Measurements from ENCODE around the gene GRM4.
A peak's percentile ranks its signal among the peaks of the same experiment; 100 is the strongest.
"Not testable (repeated sequence)": the region's sequence is repeated elsewhere in the genome, so short reads cannot be mapped to it uniquely, and the experiment has no call there.

The GRM4 gene

DNA sequence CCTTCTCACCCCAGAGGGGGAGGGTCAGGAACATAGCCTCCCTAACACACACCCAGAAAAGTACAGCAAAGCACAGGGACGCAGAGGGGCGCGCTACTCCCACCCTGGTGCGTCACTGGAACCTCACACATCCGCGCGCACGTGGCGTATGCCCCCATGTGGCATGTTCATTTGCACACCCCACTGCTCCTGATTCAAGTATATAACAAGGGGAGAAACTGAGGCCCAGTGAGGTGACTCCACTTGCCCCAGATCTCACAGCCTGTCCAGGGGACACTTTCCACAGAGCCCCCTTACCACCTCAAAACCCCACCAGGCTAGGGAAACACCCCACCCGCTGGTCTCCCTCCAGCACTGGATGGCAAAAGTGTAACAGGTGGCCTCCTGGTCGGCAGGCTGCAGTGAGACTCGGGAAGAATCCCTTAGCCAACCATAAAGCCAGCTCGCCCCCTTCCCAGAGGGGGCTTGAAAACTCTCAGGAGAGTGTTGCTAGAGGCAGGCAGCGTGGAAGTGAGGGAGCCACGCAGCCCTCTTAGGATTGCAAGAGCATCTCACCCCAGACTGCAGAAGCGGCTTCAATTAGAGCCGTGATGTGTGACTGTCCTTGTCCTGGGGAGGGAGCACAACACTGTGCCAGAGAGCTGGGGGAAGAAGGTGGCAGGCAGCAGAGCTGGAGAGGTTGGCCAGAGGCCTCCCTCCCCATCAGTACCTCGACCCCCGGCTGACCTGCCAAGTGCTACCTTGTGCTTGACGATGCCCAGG, at the start of gene GRM4:
GRM4 (minus strand) TSS at position 67 of the 762 bp plus-strand sequence. CDS start 12,591 bp downstream, outside the sequence.
- DNase-seq, result no peak

DNA sequence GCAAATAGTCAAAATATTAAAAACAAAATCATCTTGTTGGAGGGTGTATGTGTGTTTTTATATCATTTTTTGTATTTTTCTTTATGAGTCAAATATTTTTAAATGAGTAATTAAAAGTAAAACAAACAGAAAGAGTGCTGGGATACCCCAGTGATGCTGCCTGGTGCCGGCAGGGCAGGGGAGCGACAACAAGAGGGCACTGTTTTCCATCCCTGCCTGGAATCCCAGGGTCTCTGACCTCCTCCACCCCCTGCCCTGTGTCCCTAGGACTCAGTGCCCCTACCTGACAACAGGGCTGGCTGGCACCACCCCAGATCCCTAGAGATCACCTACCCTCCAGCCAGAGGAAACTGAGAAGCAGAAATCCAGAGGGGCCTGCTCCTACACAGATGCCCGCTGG, 48.9 kb upstream of the GRM4 start:
- DNase-seq, result no peak

DNA sequence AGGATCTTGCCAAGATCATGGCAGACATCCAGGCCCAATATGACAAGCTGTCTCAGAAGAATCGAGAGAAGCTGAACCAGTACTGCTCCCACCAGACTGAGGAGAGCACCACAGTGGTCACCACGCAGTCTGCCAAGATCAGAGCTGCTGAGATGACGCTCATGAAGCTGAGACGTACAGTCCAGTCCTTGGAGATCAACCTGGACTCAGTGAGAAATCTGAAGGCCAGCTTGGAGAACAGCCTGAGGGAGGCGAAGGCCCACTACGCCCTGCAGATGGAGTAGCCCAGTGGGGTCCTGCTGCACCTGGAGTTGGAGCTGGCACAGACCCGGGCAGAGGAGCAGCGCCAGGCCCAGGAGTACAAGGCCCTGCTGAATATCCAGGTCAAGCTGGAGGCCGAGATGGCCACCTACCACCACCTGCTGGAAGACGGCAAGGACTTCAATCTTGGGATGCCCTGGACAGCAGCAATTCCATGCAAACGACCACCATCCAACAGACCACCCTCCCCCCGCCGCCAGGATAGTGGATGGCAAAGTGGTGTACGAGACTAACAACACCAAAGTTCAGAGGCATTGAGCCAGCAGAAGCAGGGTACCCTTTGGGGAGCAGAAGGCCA, 44.7 kb upstream of the GRM4 start:
- DNase-seq, result no peak

DNA sequence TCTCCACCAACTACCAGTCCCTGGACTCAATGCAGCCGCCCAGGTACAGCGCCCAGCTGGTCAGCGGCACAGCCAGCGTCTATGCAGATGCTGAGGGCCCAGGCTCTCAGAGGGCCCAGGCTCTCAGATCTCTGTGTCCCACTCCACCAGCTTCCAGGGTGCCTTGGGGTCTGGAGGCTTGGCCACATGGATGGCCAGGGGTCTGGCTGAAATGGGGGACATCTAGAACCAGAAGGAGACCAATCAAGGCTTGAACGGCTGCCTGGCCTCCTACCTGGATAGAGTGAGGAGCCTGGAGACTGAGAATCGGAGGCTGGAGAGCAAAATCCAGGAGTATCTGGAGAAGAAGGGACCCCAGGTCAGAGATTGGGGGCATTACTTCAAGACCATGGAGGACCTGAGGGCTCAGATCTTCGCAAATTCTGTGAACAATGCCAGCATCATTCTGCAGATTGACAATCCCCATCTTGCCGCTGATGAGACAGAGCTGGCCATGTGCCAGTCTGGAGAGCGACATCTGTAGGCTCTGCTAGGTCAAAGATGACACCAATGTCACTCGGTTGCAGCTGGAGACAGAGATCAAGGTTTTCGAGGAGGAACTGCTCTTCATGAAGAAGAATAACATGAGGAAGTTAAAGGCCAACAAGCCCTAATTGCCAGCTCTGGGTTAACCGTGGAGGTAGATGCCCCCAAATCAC, 44.1 kb upstream of the GRM4 start:
- peak; percentile 71 to 80 (median 75) for DNase-seq

DNA sequence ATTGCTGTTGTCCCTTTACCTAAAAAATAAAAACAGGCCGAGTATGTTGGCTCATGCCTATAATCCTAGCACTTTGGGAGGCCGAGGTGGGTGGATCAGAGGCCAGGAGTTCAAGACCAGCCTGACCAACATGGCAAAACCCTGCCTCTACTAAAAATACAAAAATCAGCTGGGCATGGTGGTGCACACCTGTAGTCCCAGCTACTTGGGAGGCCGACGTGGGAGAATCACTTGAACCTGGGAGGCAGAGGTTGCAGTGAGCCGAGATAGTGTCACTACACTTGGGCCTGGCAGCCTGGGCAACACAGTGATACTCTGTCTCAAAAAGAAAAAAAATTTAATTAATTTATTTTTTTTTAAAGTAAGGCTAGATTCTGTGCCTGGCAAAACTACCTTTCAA, 38.8 kb upstream of the GRM4 start:
- DNase-seq, result not testable (repeated sequence)

DNA sequence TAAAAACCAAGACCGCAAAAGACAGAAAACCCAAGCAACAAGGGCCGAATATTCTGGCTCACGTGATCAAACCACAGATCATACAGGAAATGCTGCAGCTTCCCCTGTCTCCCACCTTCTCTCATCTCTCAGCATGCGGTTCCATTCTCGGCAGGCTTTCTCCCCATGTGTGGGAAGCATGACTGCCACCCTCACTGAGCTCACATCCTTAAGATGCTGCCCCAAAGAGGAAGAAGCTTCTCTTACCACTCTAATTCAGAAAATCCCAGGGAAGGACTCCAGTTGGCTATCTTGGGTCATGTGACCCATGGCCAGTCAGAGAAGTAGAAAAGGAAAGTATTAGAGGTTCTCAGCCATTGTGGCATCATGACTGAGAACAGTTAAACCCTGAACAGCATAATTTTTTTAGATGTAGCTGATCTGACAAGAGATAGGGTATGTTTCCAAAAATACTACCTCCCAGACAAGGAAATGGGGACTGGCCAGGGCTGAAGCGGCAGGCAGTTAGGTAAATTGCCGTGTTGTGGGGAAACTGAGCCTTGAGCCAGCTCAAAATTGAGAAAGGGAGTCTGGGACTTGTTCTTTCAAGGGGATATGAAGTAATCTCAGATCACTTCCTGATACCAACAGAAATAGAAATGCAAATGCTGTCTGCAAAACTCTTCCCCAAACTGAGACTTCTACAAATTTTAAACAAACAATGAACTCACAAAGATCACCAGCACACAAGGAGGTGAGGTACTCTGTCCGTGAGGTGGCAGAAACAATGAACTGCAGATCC, 37.1 kb upstream of the GRM4 start:
- peak; percentile 89 to 94 (median 94) for DNase-seq

DNA sequence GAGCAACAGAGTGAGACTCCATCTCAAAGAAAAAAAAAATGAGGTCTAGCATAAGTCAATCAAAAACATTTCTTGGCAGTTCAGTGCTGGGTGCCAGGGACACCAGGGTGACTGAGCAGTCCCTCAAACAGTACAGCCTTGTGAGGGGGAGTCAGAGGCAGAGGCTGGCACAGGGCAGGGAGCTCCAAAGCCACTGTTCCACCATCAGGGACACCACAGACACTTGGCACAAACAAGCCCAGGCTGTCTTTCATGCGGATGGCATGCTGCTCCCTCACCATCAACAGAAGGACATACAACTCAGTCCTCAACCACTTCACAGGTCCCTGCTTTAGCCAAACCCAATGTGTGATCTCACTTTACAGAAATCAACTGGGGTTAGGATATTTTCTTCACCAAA, 36.0 kb upstream of the GRM4 start:
- no peak for DNase-seq

DNA sequence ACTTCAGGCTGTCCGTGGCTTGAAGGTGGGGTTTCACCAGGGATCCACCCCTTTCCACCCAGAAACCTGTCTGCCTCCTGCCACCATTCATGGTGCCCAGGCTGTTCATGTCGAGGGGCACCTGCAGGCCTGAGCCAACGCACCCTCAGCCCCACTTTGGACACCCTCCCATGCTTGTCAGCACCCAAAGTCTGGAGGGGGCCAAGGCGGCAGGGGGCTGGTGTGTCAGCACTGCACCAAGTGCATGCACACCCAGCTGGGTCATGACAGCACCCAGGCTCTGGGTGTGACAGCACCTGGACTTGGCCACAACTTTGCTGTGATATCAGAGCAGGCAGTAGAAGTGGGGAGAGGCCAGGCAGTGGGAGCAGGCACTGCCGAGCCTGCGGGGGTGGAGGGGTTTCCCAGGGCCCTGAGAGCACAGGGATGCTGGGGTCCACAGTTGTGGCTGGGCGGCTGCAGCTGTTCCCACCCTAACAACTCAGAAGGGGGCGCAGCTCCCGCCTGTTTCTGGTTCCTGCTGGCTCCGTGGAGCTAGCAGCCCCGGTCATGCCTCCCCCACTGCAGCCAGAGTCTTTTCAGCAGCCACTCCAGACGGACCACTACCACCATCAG, 33.3 kb upstream of the GRM4 start:
- no peak for DNase-seq

DNA sequence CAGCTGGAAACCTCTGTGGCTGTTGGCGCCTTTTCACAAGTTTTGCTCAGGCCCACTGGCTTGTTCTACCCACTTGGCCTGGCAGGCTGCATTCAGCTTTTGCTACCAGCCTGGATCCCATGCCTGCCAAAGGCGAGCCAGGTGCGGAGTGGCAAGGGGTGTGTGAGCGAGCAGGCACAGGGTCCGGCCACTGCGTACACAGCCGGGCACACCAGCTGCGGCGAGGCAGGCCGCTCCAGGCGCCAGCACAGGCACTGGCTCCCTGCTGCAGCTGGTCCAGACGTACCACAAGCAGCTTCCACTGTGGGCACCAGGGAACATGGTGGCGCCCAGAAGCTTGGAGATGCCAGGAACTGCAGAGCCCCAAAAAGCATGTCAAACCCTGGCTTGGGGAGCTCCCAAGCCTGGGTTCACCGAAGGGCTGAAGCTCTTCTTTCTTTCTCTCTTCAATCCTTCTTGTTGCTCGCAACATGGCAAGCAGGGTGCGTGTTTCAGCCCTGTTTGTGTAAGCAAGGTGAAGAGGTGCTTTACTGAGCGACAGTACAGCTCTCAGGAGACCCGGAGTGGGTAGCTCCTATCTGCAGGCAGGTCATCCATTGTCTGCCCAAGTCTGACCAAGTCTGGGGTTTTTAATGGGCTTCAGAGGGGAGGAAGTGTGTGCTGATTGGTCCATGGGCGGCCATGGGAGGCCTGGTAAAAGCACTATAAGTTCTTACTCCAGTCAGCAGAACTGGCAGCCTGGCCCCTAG, 32.6 kb upstream of the GRM4 start:
- DNase-seq, result no peak

DNA sequence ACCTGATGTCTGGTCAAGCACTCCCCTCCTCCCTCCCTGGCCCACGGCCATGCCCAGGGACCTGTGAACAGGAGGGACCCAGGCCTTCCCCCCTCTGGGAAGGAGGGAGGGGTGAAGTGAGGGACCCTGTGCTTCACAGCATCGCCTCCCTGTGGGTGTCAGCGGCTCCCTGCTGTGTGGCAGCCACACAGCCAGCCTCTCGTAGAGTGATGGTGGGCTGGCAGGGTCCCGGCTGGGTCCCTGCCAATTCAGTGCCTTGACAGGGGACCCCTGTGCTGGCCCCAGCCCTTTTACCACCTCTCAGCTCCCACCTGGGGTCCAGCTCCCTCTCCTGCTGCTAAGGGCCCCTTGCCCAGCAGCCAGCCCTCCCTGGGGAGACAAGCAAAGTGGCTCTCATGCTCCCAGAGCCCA, 31.3 kb upstream of the GRM4 start:
- no peak for DNase-seq

DNA sequence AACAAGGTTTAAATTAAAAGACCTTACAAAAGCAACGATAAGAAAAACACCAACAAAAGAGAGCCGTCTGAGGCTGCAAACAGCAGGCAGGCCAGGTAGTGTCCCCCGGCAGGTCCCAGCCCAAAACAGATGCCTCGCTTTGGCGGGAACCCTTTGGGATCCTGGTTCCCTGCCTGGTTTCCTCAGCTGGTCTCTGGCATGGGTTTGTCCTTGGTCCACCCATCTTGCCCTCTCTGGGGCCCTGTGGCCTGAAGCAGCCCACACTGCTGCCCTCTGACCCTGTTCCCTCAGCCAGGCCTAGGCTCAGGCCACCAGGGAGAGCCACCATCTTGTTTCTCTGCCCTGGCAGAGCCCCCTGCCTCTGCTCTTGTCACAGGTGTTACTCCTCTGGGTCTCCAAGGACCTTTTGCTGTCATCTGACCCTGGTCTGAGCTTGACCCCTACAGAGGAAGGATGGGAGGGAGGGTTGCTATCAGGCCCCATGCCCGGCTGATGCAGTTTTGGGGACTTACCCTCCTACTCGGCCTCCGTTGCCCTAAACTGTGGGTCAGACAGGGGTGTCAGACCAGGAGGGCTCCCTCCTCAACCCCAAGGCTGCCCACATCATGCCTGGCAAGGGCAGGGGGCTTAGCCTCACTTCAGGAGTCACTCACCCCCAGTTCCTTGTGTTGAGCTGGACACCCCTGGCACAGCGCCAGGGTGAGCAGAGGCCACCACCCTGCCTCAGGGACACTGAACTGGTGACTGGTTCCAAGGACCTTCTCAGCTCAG, 30.6 kb upstream of the GRM4 start:
- peak in 1 of 3 donors; percentile 35 for DNase-seq

DNA sequence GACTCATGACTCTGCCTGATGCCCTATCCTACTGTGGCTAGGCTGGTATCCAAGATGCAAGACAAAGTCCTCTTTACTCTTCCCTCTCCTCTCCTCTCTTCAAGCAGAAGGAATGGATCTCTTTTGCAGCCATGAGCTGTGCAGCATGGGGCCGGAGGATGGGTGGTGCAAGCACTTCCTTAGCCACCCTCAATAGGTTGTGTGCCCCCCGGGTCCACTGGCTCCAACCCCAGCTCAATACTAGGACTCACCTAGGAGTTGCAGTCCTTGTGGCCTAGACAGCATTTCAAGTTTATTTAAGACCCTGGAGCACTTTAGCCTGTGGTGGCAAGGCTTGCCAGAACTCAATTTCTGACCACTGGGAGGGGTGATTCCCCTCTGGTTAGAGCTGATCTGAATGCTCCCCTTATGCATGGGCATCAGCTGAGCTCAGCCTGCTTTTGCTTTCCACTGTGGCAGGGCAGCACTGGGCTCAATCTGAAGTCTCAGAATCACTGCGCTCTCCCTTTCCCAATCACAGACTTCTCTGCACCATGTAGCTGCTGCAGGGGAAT, 29.0 kb upstream of the GRM4 start:
- no peak for DNase-seq

DNA sequence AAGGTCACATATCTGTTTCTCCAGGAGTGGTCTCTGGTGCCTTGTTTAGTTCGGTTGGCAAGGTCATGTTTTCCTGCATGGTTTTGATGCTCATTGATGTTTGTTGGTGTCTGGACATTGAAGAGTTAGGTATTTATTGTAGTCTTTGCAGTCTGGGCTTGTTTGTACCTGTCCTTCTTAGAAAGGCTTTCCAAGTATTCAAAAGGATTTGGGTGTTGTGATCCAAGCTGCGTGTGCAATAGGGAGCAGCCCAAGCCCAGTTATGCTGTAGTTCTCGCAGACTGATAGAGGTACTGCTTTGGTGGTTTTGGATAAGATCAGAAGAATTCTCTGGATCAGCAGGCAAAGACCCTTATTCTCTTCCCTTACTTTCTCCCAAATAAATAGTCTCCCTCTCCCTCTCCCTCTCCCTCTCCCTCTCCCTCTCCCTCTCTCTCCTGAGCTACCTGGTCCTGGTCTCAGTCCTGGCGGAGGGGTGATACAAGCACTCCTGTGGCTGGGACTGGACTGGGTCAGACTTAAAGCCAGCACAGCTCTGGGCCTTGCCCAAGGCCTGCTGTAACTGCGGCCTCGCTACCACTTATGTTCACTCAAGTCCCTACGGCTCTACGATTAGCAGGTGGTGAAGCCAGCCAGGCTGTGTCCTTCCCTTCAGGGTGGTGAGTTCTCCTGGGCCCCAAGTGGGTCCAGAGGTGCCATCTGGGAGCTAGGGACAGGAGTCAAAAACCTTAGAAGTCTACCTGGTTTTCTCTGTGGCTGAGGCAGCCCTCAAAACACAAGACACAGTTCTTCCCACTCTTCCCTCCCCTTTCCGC, 27.3 kb upstream of the GRM4 start:
- no peak for DNase-seq

DNA sequence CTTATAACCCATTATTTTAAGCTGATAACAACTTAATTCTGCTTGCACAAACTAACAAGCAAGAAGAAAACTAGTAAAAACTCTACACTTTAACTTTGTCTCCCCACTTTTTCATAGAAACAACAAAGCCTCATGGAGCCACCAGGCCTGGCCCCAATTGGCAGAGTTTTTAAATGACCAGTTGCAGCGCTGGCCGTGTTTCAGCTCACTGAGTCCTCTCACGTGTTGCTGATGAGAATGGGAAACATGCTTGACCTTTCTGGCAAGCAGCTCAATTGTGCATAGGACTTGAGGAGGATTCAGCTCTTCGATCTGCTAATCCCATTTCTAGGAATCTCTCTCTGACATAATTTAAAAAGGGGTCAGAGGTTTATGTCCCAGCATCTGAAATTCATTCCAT, 24.5 kb upstream of the GRM4 start:
- DNase-seq, result no peak

DNA sequence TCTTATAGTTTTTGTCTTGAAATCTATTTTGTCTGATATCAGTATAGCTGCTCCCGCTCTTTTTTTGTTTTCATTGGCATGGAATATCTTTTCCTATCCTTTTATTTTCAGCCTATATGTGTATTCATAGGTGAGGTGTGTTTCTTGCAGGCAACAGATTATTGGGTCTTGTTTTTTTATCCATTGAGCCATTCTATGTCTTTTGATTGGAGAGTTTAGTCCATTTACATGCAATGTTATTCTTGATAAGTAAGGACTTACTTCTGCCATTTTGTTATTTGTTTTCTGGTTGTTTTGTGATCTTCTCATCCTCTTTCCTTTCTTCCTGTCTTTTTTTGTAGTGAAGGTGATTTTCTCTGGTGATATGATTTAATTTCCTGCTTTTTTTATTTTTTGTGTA, 24.0 kb upstream of the GRM4 start:
- no peak for DNase-seq

DNA sequence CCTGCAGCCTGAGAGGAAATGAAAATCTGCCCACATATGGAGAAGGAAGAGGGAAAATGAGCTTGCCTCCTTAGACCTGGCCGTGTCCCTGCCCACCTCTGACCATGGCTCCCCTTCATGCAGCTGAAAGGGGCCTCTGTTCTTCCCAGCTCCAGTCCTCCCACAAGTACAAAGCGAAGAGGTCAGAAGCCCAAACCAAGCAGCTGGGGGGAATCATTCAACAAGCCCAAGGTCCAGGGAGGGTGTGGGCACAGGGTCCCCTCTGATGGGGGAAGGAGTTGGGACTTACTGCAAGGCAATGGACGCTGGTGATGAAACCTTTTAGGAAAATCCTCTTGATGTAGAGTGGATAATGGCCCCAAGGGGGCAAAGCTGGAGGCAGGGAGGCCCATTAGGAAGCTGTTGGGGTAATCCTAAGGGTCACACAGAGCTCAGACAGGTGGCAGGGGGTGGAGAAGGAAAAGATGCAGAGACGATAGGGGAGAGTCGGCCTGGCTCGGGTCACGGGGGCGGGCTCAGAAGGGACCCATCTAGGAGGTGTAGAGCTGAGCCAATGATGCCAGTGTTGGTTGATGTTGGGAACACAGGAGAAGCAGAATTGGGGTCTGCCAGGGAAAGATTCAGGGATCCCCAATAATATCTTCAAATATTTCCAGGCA, 16.1 kb upstream of the GRM4 start:
- DNase-seq, result no peak

DNA sequence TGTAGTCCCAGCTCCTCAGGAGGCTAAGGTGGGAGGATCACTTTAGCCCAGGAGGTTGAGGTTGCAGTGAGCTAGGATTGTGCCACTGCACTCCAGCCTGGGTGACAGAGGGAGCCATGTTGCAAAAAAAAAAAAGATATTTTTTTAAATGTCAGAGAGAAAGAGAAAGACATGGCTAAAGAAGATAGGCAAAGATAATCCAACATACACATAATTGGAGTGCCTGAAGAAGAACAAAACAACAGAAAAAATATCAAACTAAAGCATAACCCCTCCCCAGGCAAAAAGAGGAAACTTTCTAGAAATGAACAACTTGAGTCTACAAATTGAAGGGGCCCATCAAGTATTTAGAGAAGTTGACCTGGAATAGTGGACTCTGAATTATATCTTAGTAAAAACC, 14.0 kb upstream of the GRM4 start:
- DNase-seq, result no peak

DNA sequence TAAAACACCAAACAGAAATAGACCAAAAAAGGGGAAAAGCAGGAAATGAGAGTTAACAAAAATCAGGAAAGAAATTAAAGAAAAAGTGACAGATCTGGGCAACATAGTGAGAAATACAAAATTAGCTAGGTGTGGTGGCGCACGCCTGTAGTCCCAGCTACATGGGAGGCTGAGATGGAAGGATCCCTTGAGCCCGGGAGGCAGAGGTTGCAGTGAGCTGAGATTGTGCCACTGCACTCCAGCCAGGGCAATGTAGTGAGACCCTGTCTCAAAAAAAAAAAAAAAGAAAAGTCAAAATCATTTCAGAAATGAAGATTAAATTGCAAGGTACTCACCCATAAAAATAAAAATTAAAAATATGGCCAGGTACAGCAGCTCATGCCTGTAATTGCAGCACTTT, 13.0 kb upstream of the GRM4 start:
- no peak for DNase-seq

DNA sequence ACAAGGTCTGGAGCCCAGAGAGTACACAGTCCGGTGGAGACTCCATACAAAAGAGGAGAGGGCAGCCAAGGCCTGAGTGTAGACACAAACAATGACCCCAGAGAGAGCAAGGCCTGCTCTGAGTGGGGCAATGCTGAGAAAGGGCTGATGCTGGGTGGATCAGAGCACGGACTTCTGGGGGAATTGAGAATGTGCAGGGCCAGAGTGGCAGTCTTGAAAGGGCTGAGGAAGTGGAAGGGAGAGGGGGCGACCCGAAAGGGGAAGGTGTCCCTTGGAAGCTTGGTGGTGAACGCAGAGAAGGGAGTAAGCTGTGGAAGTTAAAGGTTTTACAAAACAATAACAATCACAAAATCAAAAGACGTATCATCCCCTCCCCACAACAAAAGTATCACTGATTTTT, 12.0 kb upstream of the GRM4 start:
- peak; percentile 23 to 38 (median 37) for DNase-seq
